Muscle of back (tissue), 10 donors: ENCODE data around the gene PCCA. TPM values are rescaled to one million over a fixed set of nuclear protein-coding genes. Genes with fewer than 3 reads are reported as not detected.

ENCODE experiments used
- polyA plus RNA-seq, 10 donors: library from polyadenylated mRNA; unstranded; fragments of 120-200 nt; gene quantifications; one replicate each; pipeline ENCODE4 v1.2.1, GENCODE V29; 2013; ENCODE audit not compliant: insufficient read length in 10 of 10

Gene PCCA
- polyA plus RNA-seq, 10 donors, result 23.8 to 41.1 (median 30.3) TPM

Other genes starting within 250 kb of the PCCA start
- under 1 TPM in 2 of 10 donors, not detected in 8; 0.04 to 0.05 TPM for gene ZIC5, start 117.3 kb upstream of the PCCA start, polyA plus RNA-seq
- gene ZIC2, start 107.3 kb upstream of the PCCA start, polyA plus RNA-seq, result under 1 TPM in 6 of 10 donors, not detected in 4; 0.05 to 0.57 (median 0.18) TPM